Endometrium (tissue), 2 donors: ENCODE results near the gene SEC14L2.
"Not testable (repeated sequence)": the region's sequence is repeated elsewhere in the genome, so short reads cannot be mapped to it uniquely, and the experiment has no call there.

ENCODE experiments used
- FAIRE-seq: peaks from 2 replicates; lab custom pipeline; 2012; peaks lifted over from hg19 to GRCh38; lab: Jason Lieb, UNC
- donor health status: control.
- donor health status: control.

Gene SEC14L2

DNA sequence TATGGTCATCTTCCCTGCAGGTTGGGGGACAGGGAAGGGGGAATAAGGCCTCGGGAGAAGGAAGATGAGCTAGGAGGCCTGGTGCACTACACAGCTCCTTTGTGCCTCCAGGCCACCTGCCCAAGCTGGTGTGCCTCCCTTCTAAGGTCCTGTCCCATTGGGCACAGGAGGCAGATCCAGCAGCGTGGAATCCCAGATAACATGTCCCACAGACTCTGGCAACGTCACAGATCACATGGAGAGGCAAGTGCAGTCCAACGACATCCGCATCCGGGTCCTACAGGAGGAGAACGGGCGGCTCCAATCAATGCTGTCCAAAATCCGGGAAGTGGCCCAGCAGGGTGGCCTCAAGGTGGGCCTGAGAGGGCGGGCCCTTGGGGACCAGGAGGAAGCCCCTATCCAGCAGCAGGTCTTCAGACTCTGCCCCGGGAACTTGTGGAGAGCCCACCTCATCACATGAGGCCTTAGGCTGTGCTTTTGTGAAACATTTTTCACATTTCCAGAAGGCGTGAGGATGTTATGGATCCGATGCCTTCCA lies 21.4 kb upstream of the SEC14L2 start:
- FAIRE-seq = no peak

DNA sequence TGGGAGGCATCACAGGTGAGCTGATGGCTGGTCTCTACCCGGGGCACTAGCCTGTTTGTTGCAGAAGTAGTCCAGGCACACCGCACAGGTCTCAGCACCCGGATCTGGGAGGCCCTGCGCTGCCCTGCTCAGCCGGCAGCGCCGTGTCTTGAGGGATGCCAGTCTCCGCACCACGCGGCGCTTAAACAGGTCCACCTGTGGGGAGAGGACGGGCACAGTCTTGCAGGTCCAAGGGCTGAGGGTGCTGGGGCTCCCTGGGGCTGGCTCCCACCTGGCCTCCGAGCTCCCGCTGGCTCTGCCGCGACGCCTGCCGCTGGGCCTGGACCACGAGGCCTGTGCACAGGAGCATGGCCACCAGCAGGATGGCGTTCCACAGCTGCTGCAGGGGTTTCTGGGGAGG lies 16.8 kb upstream of the SEC14L2 start:
- no peak for FAIRE-seq

DNA sequence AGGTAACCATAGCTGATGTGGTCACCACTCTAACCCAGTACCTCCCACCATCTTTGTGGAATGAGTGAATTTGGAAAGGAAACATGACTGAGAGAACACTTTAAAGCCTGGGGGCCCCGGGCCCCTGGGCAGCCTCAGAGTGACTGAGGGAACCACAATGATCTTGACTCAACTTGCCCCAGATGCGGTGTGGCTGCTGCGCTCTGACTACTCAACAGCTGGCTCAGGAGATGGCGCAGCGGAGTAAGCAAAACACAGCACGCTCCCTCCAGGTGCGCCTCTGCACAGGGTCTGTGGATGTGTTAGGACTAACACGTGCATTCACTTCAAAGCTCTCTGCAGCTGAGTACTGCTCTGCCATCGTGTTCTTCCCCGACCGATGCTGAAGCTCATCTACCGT lies 15.6 kb upstream of the SEC14L2 start:
- FAIRE-seq = no peak

DNA sequence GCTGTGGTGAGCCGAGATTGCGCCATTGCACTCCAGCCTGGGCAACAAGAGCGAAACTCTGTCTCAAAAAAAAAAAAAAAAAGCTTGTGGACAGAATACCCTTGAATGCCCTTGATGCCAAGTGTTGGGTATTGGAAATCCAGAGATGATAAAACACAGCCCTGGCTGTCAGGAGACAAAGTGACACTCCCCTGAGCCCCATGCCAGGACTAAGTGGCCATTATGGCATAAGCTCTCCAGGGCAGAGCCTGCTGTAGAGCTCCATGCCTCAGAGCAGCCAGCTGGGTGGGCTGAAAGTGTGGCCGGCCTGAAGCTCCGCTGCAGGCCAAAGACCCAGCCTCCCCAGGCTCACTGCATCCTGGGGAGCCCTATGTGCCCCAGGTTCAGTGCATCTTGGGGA lies 14.5 kb upstream of the SEC14L2 start:
- no peak for FAIRE-seq

DNA sequence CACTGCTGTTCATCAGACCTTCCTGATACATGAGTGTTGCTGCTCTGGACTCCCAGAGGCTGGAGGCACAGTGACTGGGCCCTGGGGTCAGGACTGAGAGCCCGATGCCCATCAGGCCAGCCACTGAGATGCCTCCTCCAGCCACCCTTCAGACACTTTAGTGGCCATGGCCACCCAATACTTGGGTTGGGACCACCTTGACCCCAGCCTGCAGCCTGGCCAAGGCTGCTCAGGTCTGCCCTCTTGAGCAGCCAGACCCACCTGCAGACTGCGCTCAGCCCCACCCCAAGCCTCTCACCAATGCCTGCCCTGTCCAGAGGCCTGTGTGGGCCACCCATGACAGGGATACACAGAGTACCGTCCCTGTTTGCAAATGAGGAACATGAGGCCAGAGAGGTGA lies 13.8 kb upstream of the SEC14L2 start:
- FAIRE-seq = no peak

DNA sequence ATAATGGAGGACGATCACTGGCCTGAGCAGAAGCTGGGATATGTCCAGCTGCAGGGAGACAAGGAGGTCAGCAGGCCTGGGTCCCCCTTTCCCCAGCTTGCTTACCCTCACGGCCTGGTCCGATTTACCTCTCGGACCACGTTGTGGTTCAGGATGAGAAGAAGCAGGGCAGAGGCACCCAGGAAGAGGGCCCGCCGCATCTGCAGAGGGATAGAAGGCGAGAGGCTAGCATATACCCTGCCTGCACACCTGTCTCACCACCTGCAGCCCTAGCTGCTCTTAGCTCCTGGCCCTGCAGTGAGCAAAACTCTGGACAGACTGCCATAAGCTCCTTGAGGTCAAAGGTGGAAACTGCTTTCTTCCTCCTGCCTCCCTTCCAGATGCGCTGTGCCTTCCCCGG lies 10.9 kb upstream of the SEC14L2 start:
- FAIRE-seq = no peak

DNA sequence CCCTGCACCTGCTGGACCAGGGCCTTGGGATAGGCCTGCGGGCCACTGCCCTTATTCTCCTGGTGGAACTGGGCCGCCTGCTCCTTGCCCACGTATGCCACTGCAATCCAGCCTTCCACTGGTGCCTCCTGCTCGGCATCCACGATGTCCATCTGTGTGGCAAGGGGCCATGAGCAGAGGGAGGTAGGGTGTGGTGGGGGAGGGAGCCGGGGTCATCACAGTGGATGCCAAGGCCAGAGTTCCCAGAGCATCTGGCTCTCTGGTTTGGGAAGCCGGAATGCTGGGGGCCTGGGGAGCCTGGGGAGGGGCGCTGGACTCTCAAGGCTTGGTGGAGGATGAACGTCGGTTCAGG lies 10.2 kb upstream of the SEC14L2 start:
- no peak for FAIRE-seq

DNA sequence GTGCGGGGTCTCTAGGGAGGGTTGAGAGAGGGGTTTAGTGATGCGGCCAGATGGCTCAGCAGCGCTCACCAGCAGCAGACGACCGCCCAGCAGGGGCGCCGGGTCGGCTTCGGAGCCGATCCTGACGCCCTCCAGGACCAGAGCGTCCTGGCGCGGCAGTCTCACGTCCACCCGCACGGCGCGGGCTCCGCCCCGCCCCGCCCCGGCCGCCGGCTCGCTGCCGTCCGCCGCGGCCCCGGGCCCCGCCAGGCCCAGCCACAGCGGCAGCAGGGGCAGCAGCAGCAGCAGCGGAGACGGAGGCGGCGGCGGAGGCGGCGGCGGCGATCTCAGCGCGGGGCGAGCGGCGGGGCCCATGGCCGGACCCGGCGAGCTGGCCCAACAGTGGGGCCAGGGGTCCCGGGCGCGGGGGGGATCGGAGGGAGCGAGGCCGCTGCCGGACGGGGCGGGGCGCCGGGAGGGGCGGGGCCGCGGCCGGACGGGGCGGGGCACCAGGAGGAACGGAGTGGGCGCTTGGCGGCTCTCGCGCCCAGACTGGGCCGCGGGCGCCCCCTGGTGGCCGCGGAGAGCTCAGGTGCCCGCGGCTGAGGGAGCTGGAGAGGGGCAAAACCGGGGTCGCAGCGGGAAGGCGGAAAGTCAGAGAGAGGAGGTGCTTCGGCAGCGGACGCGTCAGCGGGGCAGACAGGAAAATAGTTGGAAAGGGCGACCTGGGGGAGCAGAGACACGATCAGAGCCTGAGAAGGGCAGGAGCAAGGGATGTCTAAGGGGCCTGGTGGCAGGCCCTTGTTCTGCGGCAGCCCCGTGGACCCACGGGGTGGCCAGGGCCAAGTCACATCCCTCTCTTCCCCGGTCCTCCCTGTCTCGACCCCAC lies 9.6 kb upstream of the SEC14L2 start, which contains the start of gene RNF215:
RNF215 (minus strand) TSS at position 452 of the 868 bp plus-strand sequence; CDS start at position 354, 98 bp downstream.
- FAIRE-seq = no peak

DNA sequence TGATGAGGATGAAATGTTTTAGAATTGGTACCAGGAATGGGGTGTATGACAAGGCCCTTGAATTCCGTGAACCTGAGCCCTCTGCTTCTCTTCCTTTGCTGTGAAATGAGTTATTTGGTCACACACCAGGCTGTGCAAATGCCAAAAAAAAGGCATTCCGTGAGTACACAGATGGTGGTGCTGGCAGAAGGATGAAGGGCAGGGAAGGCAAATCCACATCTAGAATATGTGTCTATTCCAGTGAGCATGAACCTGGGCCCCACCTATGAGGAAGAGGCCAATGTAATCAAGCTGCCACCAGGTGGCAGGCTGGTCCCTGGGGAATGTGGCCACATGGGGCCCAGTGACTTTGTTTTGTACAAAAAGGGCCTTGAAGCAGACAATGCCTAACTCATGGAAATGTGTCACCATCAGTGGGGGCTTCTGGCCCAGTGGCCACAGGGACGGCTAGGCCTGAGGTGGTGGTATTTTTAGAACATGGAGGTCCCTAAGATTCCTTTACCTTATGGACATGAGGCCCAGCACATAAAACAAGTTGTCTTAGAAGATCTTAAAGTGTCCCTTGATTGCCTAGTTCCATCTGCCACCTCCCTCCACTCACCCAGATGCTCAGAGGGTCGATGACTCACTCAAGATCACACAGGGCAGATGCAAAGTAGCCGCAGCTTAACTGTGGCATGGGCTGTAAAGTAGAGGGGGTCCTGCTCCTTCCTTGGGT lies 5.7 kb upstream of the SEC14L2 start:
- FAIRE-seq = no peak

DNA sequence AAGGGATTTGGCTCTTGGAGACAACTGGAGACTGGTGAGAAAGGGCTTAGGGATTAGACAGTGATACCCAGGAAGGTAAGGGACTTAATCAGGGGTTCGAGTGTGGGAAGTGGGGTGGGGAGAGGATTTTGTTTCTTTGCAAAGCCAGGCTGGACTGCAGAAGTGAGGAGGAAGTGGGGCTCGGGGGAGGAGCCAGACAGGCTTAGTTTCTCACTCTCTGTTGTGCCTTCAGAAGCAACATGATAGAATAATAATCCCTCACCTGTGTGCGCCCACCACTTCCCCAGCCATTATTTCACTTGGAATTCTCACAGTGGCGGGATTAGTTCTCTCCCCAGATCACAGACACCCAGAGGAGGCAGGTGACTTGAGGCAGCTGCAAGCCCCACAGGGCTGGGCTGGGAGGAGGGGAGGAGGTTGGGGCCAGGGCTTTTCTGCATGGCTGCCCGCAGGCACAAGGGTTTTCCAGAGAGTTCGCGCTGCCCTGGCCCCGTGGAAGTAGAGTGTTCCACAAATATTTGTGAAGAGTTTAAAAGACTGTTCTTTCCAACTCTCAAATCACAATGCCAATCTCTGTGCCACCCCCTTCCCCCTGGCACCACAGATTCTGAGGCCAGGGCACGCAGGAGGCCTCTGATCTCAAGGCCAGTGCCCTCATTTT lies 4.0 kb upstream of the SEC14L2 start:
- no peak for FAIRE-seq

DNA sequence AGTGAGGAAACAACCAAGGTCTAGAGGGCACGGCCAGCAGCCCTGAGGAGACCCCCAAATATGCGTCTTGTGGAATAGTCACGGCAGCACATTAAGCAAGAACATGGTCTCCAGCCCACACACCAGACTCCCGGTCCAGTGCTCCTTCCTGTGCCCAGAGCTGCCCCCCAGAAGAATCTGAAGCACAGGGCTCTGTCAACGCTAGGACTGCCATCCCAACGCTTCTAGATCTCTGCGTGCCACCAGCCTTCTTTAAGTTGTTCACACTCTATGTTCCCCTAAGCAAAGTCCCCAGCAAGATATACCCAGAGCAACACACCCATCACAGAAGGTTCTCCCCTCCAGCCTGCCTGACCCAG lies 3.5 kb upstream of the SEC14L2 start:
- no peak for FAIRE-seq

DNA sequence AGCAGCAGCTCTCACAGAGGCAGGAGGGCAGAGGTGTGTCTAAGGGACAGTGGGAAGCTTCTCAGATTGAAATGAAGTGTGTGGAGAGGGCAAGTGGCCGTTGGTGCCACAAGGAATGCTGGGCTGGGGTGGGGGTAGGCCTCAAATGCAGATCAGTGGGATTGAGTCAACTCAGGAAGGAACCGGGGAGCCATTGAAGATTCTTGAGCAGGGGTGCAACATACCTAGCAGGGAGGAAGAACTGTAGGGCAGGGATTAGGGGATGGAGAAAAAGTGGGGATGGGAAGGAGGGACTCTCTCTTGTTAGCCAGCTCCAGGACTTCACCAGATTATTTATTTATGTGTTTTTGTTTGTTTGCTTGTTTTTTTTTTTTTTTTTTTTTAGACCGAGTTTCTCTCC lies 2.9 kb upstream of the SEC14L2 start:
- no peak for FAIRE-seq

DNA sequence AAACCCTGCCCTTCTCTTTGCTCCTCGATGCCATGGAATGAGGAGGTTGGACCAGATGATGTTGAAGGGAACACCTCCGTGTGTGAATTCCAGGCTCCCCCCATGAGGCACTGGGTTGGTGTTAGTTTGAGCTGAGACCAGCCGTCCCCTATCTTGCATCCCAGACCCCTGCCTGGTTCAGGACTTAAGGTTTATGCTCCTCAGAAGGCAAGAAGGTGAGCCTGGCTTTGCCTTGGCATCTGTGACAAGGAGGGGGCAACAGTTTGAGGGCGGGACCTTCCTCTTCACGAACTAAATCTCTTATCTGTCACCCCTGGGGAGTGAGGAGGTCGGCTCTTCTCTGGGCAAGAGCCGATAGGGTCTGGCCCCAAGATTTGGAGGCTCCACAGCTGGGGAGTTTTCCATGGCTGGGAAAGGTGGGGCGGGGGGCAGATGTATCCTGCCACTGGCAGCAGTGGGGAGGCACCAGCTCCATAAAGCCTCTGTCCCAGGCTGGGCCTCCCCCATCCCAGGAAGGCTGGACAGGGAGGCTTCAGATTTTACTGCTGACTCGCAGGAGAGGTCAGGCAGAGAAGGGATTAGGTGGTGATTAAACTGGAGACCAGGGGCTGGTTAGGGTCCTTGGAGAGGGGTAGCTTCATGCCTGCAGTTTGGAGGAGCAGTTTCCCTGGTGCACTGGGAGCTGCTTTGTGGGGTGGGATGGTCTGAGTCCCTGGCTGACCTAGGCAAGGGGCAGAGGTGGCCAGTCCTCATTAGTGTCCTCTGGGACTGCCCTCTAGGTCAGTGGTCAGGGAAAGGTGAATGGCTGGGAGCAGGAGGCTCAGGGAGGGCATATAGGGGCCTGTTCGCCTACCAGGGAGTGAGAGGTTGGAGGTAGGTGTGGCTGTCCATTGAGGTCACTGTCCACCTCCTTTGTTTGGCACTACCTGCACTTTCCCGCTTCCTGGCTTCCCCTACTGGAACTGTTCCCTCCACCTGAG lies 1.1 kb downstream of the SEC14L2 start:
- FAIRE-seq = no peak

DNA sequence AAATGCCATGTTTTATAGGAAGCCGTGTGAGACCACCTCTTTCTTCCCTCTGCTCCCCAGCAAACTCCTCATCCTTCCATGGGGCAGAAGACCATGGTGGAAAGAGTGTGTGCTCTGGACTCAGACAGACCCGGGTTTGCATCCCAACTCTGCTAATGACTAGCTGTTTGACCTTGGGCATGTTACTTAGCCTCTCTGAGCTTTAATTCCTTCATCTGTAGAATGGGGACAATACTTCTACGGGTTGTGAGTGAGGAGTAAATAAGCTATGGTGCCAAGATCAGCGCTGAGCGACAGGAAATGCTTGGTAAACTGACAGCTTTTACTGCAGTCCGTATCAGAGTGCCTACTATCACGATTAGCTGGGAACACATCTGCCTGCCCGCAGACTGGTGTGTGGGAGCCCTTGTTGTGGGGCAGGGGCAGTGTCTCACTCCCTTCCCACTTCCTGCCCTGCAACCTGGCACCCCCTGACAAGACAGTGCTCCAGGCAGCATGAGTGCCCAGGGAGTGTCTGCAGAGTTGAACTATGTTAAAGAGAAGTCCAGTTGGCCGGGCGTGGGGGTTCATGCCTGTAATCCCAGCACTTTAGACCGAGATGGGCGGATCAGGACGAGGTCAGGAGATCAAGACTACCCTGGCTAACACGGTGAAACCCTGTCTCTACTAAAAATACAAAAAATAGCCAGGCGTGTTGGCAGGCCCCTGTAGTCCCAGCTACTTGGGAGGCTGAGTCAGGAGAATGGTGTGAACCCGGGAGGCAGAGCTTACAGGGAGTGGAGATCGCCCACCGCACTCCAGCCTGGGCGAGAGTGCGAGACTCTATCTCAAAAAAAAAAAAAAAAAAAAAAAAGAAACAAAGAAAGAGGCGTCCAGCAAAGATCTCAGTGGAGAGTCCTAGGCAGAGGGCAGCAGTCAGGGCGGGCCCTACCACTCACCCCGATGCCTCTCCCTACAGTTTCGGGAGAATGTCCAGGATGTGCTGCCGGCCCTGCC lies 2.2 kb downstream of the SEC14L2 start:
- no peak for FAIRE-seq

DNA sequence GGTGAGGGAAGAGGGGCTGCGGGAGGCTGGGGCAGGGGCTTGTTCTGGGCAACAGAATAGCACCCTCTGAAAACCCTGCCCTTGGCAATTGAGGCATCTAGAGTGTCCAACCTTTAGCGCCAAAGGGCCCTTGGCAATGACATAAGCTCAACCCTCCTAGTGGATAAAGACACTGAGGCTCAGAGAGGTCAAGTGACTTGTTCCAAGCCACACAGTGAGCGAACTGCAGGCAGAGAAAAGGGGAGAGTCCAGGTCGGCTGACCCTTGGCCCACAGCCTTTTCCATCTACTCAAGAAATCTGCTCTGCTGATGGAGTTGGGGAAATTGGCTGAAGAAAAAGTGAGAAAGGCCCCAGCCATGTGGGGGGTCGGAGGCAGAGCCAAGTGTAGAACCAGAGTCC lies 2.9 kb downstream of the SEC14L2 start:
- no peak for FAIRE-seq

DNA sequence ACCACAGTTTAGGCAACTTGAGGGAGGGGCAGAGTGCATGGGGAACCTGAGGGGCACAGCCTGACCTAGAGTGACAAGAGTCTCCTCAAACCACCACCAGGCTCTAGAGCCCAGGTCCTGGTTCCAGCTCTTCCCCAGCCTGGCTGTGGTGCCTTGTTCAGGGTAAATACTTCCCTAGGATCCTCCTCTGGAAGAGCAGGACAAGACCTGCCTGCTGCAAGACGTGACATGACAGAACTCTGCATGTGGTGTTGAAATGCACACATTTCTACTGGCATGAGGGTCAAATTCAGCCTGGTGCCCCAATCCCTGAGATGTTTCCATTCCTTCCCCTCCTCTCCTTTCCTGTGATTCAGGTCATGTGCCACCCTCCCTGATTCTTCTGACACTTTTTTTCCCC lies 3.3 kb downstream of the SEC14L2 start:
- FAIRE-seq = no peak

DNA sequence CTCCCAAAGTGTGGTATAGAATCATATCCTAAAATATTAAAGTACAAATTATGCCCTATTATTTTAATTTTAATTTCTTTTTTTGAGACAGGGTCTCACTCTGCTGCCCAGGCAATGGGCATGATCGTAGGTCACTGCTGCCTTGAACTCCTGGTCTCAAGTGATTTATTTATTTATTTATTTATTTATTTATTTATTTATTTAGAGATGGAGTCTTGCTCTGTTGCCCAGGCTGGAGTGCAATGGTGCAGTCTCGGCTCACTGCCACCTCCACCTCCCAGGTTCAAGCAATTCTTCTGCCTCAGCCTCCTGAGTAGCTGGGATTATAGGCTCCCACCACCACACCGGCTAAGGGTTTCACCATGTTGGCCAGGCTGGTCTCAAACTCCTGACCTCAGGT lies 4.2 kb downstream of the SEC14L2 start:
- FAIRE-seq = not testable (repeated sequence)

DNA sequence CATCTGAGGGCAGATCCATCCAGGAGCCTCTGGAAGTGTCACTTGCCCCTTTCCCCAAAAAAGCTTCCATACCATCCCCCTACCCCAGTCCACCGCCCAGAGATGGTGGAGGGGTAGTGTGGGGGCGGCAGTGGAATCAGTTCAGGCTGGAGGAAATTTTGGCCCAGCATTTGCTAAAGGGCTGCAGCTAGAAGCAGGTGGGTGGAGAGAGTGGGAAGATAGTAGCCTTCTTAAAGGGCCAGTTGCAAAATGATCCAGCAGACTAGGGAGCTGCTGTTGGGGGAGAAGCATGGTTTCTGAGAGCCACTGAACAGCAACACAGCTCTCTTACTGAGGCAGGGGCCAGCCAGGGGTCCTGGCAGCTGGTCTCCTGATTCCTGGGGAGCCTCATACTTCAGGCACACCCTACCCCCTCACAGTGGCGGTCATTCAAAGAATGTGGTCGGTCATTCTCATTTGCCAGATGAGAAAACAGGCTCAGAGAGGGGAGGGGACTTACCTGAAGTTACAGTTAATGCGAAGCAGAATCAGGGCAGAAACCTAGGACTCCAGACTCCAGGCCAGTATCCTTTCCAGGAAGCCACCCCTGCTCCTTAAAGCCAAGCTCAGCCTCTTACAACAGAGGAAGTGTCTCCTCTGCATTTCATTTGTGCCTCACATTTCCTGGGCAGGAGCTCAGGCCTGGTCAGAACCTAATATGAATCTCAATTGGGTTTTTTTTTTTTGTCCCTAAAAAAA lies 5.4 kb downstream of the SEC14L2 start:
- FAIRE-seq = no peak

DNA sequence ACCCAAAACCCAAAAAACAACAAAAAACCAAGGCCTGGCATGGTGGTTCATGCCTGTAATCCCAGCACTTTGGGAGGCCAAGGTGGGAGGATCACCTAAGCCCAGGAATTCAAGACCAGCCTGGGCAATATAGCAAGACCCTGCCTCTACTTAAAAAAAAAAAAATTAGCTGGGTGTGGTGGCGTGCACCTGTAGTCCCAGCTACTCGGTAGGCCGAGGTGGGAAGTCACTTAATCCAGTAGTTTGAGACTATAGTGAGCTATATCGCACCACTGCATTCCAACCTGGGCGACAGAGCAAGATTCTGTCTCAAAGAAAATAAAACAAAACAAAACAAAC lies 5.9 kb downstream of the SEC14L2 start:
- FAIRE-seq = not testable (repeated sequence)

DNA sequence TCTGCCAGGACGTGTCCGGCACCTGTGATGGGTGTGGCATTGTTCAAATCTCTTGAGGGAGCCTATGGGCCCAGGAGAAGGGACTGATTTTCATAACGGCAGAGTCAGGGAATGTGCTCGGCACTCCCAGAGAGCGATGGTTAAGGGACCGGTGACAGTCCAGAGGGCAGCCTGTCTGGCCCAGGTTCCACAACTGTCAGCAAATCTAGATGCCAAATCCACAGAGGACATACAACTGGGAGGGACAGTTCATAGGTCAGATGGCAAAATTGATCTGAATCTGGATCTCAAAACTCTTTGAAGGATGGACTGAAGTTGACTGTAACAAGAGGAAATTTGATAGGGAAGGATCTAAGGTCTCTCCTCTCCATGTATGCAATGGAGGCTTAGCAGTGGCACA lies 7.5 kb downstream of the SEC14L2 start:
- FAIRE-seq = no peak
